Endothelial cell of umbilical vein (primary cell): ENCODE results near the gene TGFBR2. TPM values are rescaled to one million over a fixed set of nuclear protein-coding genes. Genes with fewer than 3 reads are reported as not detected.

ENCODE experiments used
- BruUV-seq: library from RNA; stranded (reverse); fragments of 400-500 nt; replicated peaks from 2 replicates; lab custom pipeline; 2021; lab: Mats Ljungman, UMichigan
- CTCF ChIA-PET: fragments of 300-600, 350-600 bp; sonication (Branson Sonifier 250); formaldehyde crosslinking; loops from one replicate; lab custom pipeline; 2021; ENCODE audit warnings: antibody characterized with exemption, inconsistent platforms; lab: Charles Lee
- POLR2A ChIA-PET: fragments of 300-600, 350-600 bp; sonication (Branson Sonifier 250); formaldehyde crosslinking; loops from one replicate; lab custom pipeline; 2021; ENCODE audit warnings: antibody characterized with exemption, inconsistent platforms; lab: Charles Lee
- DNase-seq: peaks from one replicate; pipeline ENCODE4 v3.0.0-alpha.2; 2011; ENCODE audit warnings: low read depth, low spot score
- FAIRE-seq: peaks from 2 replicates; lab custom pipeline; 2011; peaks lifted over from hg19 to GRCh38; lab: Jason Lieb, UNC
- H2AFZ ChIP-seq: 2 replicates; pipeline ENCODE4 v1.6.0; 2012; ENCODE audit warnings: low read depth, low read length, control low read depth, inconsistent platforms
- H3K27ac ChIP-seq: 2 replicates; pipeline ENCODE4 v1.5.1; 2011; ENCODE audit warnings: low read depth, mild to moderate bottlenecking, control low read depth, low read length, moderate library complexity; ENCODE audit not compliant: insufficient read depth
- H3K27me3 ChIP-seq, 2 experiments: 2 replicates each; pipeline versions ENCODE4 v1.6.0 to v1.6.1; 2011; ENCODE audit warnings: low read length in 2 of 2, mixed read lengths in 1 of 2; ENCODE audit not compliant: control insufficient read depth in 2 of 2, insufficient read depth in 2 of 2
- H3K36me3 ChIP-seq, 2 experiments: 2 replicates in 1 of 2; 3 replicates in 1 of 2; pipeline ENCODE4 v1.5.1; 2011; ENCODE audit warnings: low read length in 2 of 2, mild to moderate bottlenecking in 1 of 2, moderate library complexity in 1 of 2; ENCODE audit not compliant: control insufficient read depth in 2 of 2, insufficient read depth in 2 of 2; ENCODE audit errors: extremely low read depth in 1 of 2
- H3K4me1 ChIP-seq: 3 replicates; pipeline ENCODE4 v1.5.1; 2011; ENCODE audit warnings: mild to moderate bottlenecking, low read length; ENCODE audit not compliant: control insufficient read depth, insufficient read depth; ENCODE audit errors: extremely low read depth
- H3K4me2 ChIP-seq: 2 replicates; pipeline ENCODE4 v1.6.1; 2011; ENCODE audit warnings: low read length, control low read depth, mixed read lengths; ENCODE audit not compliant: insufficient read depth
- H3K4me3 ChIP-seq, 3 experiments: fragments of 200-600 bp in 1 of 3; sonication (generic), shearing (Covaris generic) in 1 of 3; replicated peaks in 1 of 3; 2 replicates each; pipeline ENCODE4 v1.5.1; 2011 to 2016; ENCODE audit warnings: control low read depth in 3 of 3, low read length in 3 of 3, mild to moderate bottlenecking in 2 of 3, inconsistent platforms in 1 of 3, low read depth in 1 of 3, moderate library complexity in 1 of 3; ENCODE audit not compliant: insufficient read depth in 1 of 3
- H3K79me2 ChIP-seq: 2 replicates; pipeline ENCODE4 v1.6.0; 2012; ENCODE audit warnings: low read length, inconsistent platforms; ENCODE audit not compliant: control insufficient read depth, insufficient read depth
- H3K9ac ChIP-seq: replicated peaks from 2 replicates; pipeline ENCODE3; 2011; ENCODE audit warnings: low read length, control low read depth; ENCODE audit not compliant: insufficient read depth; ENCODE audit errors: extremely low read depth
- H3K9me1 ChIP-seq: replicated peaks from 3 replicates; pipeline ENCODE4 v1.6.0; 2011; ENCODE audit warnings: mild to moderate bottlenecking, low read length; ENCODE audit not compliant: control insufficient read depth, insufficient read depth; ENCODE audit errors: extremely low read depth
- H3K9me3 ChIP-seq: replicated peaks from 2 replicates; pipeline ENCODE4 v1.5.1; 2012; ENCODE audit warnings: low read length, inconsistent platforms; ENCODE audit not compliant: control insufficient read depth, insufficient read depth
- H4K20me1 ChIP-seq: replicated peaks from 2 replicates; pipeline ENCODE3; 2011; ENCODE audit warnings: mild to moderate bottlenecking, low read length; ENCODE audit not compliant: control insufficient read depth, insufficient read depth; ENCODE audit errors: extremely low read depth
- CTCF ChIP-seq, 2 donors: IDR thresholded peaks; 1 replicate in 1 of 2; 2 replicates in 1 of 2; pipeline ENCODE4 v1.5.1; 2011; ENCODE audit warnings: low read length in 2 of 2, mild to moderate bottlenecking in 2 of 2, moderate library complexity in 2 of 2, control low read depth in 1 of 2, inconsistent platforms in 1 of 2, low read depth in 1 of 2; ENCODE audit not compliant: insufficient read depth in 1 of 2; ENCODE audit errors: extremely low read depth in 1 of 2
- EZH2 ChIP-seq: IDR thresholded peaks from 2 replicates; pipeline ENCODE4 v1.6.1; 2012; ENCODE audit warnings: borderline replicate concordance, low read depth, mild to moderate bottlenecking, moderate library complexity, low read length, inconsistent platforms; ENCODE audit not compliant: severe bottlenecking
- FOS ChIP-seq: IDR thresholded peaks from 2 replicates; pipeline ENCODE4 v1.6.1; 2011; ENCODE audit warnings: mild to moderate bottlenecking, low read length, moderate library complexity, borderline replicate concordance; ENCODE audit not compliant: insufficient read depth
- GATA2 ChIP-seq: IDR thresholded peaks from 2 replicates; pipeline ENCODE4 v1.7.0; 2011; ENCODE audit warnings: low read depth, mild to moderate bottlenecking, moderate library complexity, mixed read lengths, low read length; ENCODE audit not compliant: insufficient read length, insufficient read depth
- JUN ChIP-seq: IDR thresholded peaks from 2 replicates; pipeline ENCODE4 v1.6.1; 2011; ENCODE audit warnings: borderline replicate concordance, low read depth; ENCODE audit not compliant: insufficient read length, insufficient read depth
- MYC ChIP-seq: IDR thresholded peaks from one replicate; pipeline ENCODE4 v1.6.1; 2011; ENCODE audit warnings: mild to moderate bottlenecking, low read depth, low read length
- POLR2A ChIP-seq: IDR thresholded peaks from 2 replicates; pipeline ENCODE4 v1.6.1; 2012; ENCODE audit warnings: low read depth, mild to moderate bottlenecking, control low read depth, low read length
- POLR2AphosphoS5 ChIP-seq: IDR thresholded peaks from 2 replicates; pipeline ENCODE4 v1.6.1; 2012; ENCODE audit warnings: low read depth, mild to moderate bottlenecking, control low read depth, low read length, moderate library complexity; ENCODE audit not compliant: insufficient read depth
- dilution Hi-C: fragments of 300-500 bp; cut with MboI; formaldehyde crosslinking; loops from one replicate; pipeline ENCODE4 v1.15.0; 2019; ENCODE audit warnings: low sequenced_read_pairs; ENCODE audit not compliant: extremely low pct_ligation_motif_present
- intact Hi-C: fragments of 100-400 bp; cut with micrococcal nuclease; formaldehyde crosslinking; loops from one replicate; pipeline ENCODE4 v1.10.0; 2022
- polyA plus RNA-seq, 4 experiments: library from polyadenylated mRNA; depleted of rRNA in 3 of 4; stranded (reverse) in 3 of 4; unstranded in 1 of 4; fragments of >200 nt; gene quantifications; 2 replicates each; pipeline versions ENCODE4 v1.2.1 to v1.2.3, GENCODE V29; 2011 to 2012; ENCODE audit warnings: missing spikeins in 1 of 4
- total RNA-seq: library from RNA; stranded (reverse); gene quantifications from 2 replicates; pipeline ENCODE4 v1.2.3, GENCODE V29; 2021
- TF ChIP-seq, protein P1 (sequence below): IDR thresholded peaks from 2 replicates; pipeline ENCODE4 v1.6.1; 2011; ENCODE audit not compliant: insufficient read depth, insufficient read length

TGFBR2 gene
- total and polyA plus RNA-seq, 2 donors (not counting 3 experiments of a cell fraction or from before 2014, with no cell fraction given), result 227 to 250 TPM

- H3K27me3 ChIP-seq, result no peaks in the 10 kb centered on the region
- H3K4me2 ChIP-seq, result no peak overlapping the region
- CTCF ChIA-PET, result no interaction called here
- no peaks in the 10 kb centered on the region for H3K9me3 ChIP-seq
- peaks cover 51% of the 10 kb centered on the region for H3K4me1 ChIP-seq
- H3K9me1 ChIP-seq, result no peaks in the 10 kb centered on the region
- FAIRE-seq, result no peak
- no peaks in the 10 kb centered on the region for H4K20me1 ChIP-seq
- no peak for DNase-seq
- TF ChIP-seq FOS, result no peak
- TF ChIP-seq MYC, result no peak
- no peak for TF ChIP-seq POLR2AphosphoS5
- TF ChIP-seq, protein P1, sequence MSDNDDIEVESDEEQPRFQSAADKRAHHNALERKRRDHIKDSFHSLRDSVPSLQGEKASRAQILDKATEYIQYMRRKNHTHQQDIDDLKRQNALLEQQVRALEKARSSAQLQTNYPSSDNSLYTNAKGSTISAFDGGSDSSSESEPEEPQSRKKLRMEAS, result no peak
- no peak for TF ChIP-seq POLR2A
- no peak for TF ChIP-seq JUN
- no peak for TF ChIP-seq CTCF (IDR thresholded peaks at IDR 0.05; ENCODE audit: extremely low read depth in 1 of 2, insufficient read depth in 1 of 2, low read depth in 1 of 2, low read length in 2 of 2)
- no peak for TF ChIP-seq EZH2
- no peak for TF ChIP-seq GATA2
- H2AFZ ChIP-seq, result no peak overlapping the region
- BruUV-seq, result no TSS peak
- no peak overlapping the region for H3K27ac ChIP-seq
- H3K4me3 ChIP-seq, result no peak overlapping the region
- intact Hi-C loops (no loop called here), dilution Hi-C loops (no loop called here)
- POLR2A ChIA-PET, result interaction anchor here (0.7 kb wide), 1 partner anchor 16 kb away, joined by 4 read pairs; no protein-coding TSS in a partner anchor
- H3K9ac ChIP-seq, result no peak overlapping the region
- H3K79me2 ChIP-seq, result peaks cover 88% of the 10 kb centered on the region
- peaks cover 42 to 68% of the 10 kb centered on the region in 2 experiments for H3K36me3 ChIP-seq
These were observed 68.6 kb downstream of the TGFBR2 start for GRCh38 chr3:30675006-30675405.
